GM23338 (cell line): ENCODE measurements around the gene SCN1B. TPM values are rescaled to one million over a fixed set of nuclear protein-coding genes. Genes with fewer than 3 reads are reported as not detected.

Experiments used
- ATAC-seq: fragments of 200-7000 bp; cut with Tn5 transposase; 3 replicates; pipeline ENCODE4 v1.9.1; 2020
- DNase-seq: peaks from one replicate; pipeline ENCODE4 v3.0.0-alpha.2; 2015; ENCODE audit warnings: low spot score
- H2AFZ ChIP-seq: fragments of 200-600 bp; sonication (generic); 2 replicates; pipeline ENCODE4 v1.8.0; 2016; ENCODE audit warnings: antibody characterized with exemption, mild to moderate bottlenecking, moderate library complexity
- H3F3A ChIP-seq: fragments of 200-600 bp; sonication (generic); replicated peaks from 2 replicates; pipeline ENCODE4 v1.8.0; 2017; ENCODE audit warnings: antibody characterized with exemption, mixed run types, low read depth
- H3K27ac ChIP-seq: fragments of 200-600 bp; sonication (generic); 2 replicates; pipeline ENCODE4 v1.6.1; 2016; ENCODE audit warnings: low read depth
- H3K27me3 ChIP-seq: fragments of 200-600 bp; sonication (generic); 2 replicates; pipeline ENCODE4 v1.8.0; 2016; ENCODE audit warnings: mild to moderate bottlenecking, mixed run types, moderate library complexity; ENCODE audit not compliant: insufficient read depth
- H3K36me3 ChIP-seq: fragments of 200-600 bp; sonication (generic); 2 replicates; pipeline ENCODE4 v1.8.0; 2016; ENCODE audit warnings: mild to moderate bottlenecking; ENCODE audit not compliant: insufficient read depth
- H3K4me1 ChIP-seq: fragments of 200-600 bp; sonication (generic); 2 replicates; pipeline ENCODE4 v1.8.0; 2016; ENCODE audit warnings: mild to moderate bottlenecking, moderate library complexity; ENCODE audit not compliant: insufficient read depth
- H3K4me2 ChIP-seq: fragments of 200-600 bp; sonication (generic); 2 replicates; pipeline ENCODE4 v1.7.1; 2017; ENCODE audit warnings: mixed run types
- H3K4me3 ChIP-seq: fragments of 200-600 bp; sonication (generic); 2 replicates; pipeline ENCODE4 v1.6.1; 2016; ENCODE audit warnings: mixed run types
- H3K79me2 ChIP-seq: fragments of 200-600 bp; sonication (generic); replicated peaks from 2 replicates; pipeline ENCODE4 v1.8.0; 2017; ENCODE audit warnings: mild to moderate bottlenecking; ENCODE audit not compliant: insufficient read depth
- H3K9me2 ChIP-seq: fragments of 200-600 bp; sonication (generic); 2 replicates; pipeline ENCODE4 v1.8.0; 2017; ENCODE audit not compliant: insufficient read depth
- H4K20me1 ChIP-seq: fragments of 200-600 bp; sonication (generic); replicated peaks from 2 replicates; pipeline ENCODE4 v1.8.0; 2017; ENCODE audit warnings: mild to moderate bottlenecking; ENCODE audit not compliant: insufficient read depth
- H3K27ac Mint-ChIP-seq: 2 replicates; pipeline ENCODE4 v1.8.0; 2020; ENCODE audit warnings: inconsistent platforms, mild to moderate bottlenecking, moderate library complexity, mixed read lengths
- H3K27me3 Mint-ChIP-seq: 3 replicates; pipeline ENCODE4 v1.8.0; 2022; ENCODE audit warnings: low read depth, mild to moderate bottlenecking, moderate library complexity, mixed read lengths, inconsistent platforms; ENCODE audit not compliant: insufficient read depth, poor library complexity
- H3K36me3 Mint-ChIP-seq: 3 replicates; pipeline ENCODE4 v1.8.0; 2021; ENCODE audit warnings: low read depth, mild to moderate bottlenecking, inconsistent platforms, moderate library complexity, mixed read lengths
- H3K4me1 Mint-ChIP-seq: 3 replicates; pipeline ENCODE4 v1.8.0; 2020; ENCODE audit warnings: mild to moderate bottlenecking, inconsistent platforms, mixed read lengths
- H3K4me3 Mint-ChIP-seq: 3 replicates; pipeline ENCODE4 v1.8.0; 2021; ENCODE audit warnings: moderate library complexity, mild to moderate bottlenecking, inconsistent platforms, mixed read lengths
- H3K9me3 Mint-ChIP-seq: 3 replicates; pipeline ENCODE4 v1.8.0; 2020; ENCODE audit warnings: moderate library complexity, mild to moderate bottlenecking, inconsistent platforms, mixed read lengths
- CTCF ChIP-seq, 2 experiments: fragments of 200-600 bp in 1 of 2; sonication (generic) in 1 of 2; conservative IDR thresholded peaks; 2 replicates each; pipeline versions ENCODE4 v1.5.1 to v1.6.1; 2016 to 2017; ENCODE audit warnings: antibody characterized with exemption in 2 of 2, low read depth in 2 of 2, mild to moderate bottlenecking in 2 of 2, moderate library complexity in 1 of 2
- ETS1 ChIP-seq: IDR thresholded peaks from 2 replicates; pipeline ENCODE4 v1.6.1; 2016; ENCODE audit warnings: antibody characterized with exemption
- EZH2phosphoT487 ChIP-seq: fragments of 200-600 bp; sonication (generic); IDR thresholded peaks from one replicate; pipeline ENCODE4 v1.8.1; 2018; ENCODE audit warnings: antibody characterized with exemption; ENCODE audit not compliant: unreplicated experiment
- JUNB ChIP-seq: IDR thresholded peaks from one replicate; pipeline ENCODE4 v1.6.1; 2016; ENCODE audit warnings: antibody characterized with exemption; ENCODE audit not compliant: unreplicated experiment
- NANOG ChIP-seq: IDR thresholded peaks from 2 replicates; pipeline ENCODE4 v1.6.1; 2016; ENCODE audit warnings: antibody characterized with exemption, borderline replicate concordance
- POLR2AphosphoS5 ChIP-seq: IDR thresholded peaks from 2 replicates; pipeline ENCODE4 v1.6.1; 2016; ENCODE audit warnings: antibody characterized with exemption, low read depth
- REST ChIP-seq: IDR thresholded peaks from one replicate; pipeline ENCODE4 v1.6.1; 2018; ENCODE audit warnings: antibody characterized with exemption; ENCODE audit not compliant: unreplicated experiment
- STAT1 ChIP-seq: IDR thresholded peaks from one replicate; pipeline ENCODE4 v1.6.1; 2016; ENCODE audit warnings: antibody characterized with exemption; ENCODE audit not compliant: unreplicated experiment
- ZNF114 ChIP-seq: fragments of 250-450 bp; sonication (Bioruptor Pico); IDR thresholded peaks from 2 replicates; pipeline ENCODE4 v1.5.0; 2020; ENCODE audit warnings: mild to moderate bottlenecking, moderate library complexity
- ZNF331 ChIP-seq: fragments of 250-450 bp; sonication (Bioruptor Pico); IDR thresholded peaks from 2 replicates; pipeline ENCODE4 v1.5.0; 2020; ENCODE audit warnings: low read depth, mild to moderate bottlenecking, moderate library complexity
- polyA plus RNA-seq: library from polyadenylated mRNA; unstranded; fragments of >200 nt; fragmentation: Nextera tagmentation; extraction: Ambion mirVana; gene quantifications from 2 replicates; pipeline ENCODE4 v1.2.1, GENCODE V29; 2016
- total RNA-seq: library from RNA; depleted of rRNA; stranded (reverse); fragments of >200 nt; shearing (Covaris generic); gene quantifications from 2 replicates; pipeline ENCODE4 v1.2.3, GENCODE V29; 2014

Gene SCN1B
- total and polyA plus RNA-seq, 2 experiments from 2014 or later = 1.7 to 4.8 TPM

- TF ChIP-seq NANOG (no peak), CTCF (conservative IDR thresholded peaks at IDR 0.05; ENCODE audit: low read depth in 2 of 2) (no peak), ZNF331 (CRISPR knock-in tag) (no peak), STAT1 (no peak), ZNF114 (CRISPR knock-in tag) (no peak), JUNB (no peak), ETS1 (no peak), EZH2phosphoT487 (no peak), POLR2AphosphoS5 (no peak), REST (no peak)
Observed at GRCh38 chr19:35033067-35034004, 3.1 kb downstream of the SCN1B start (continued).

- Mint-ChIP-seq H3K27me3 (peaks cover 34% of the 10 kb centered on the region), H3K4me3 (no peak overlapping the region)
Observed at GRCh38 chr19:35034005-35034502, 3.8 kb downstream of the SCN1B start.

More at GRCh38 chr19:35034005-35034502, 3.8 kb downstream of the SCN1B start:
- H3K27ac ChIP-seq = no peak overlapping the region
- no peak overlapping the region for H2AFZ ChIP-seq
- no peaks in the 10 kb centered on the region for H3K36me3 ChIP-seq
- peaks cover 11% of the 10 kb centered on the region for H3K4me1 ChIP-seq
- H4K20me1 ChIP-seq = no peaks in the 10 kb centered on the region; the same call in 1 of the 2 replicates
- no peaks in the 10 kb centered on the region for H3K79me2 ChIP-seq
- H3F3A ChIP-seq = peaks cover 22% of the 10 kb centered on the region
- H3K4me1 Mint-ChIP-seq = peaks cover 8% of the 10 kb centered on the region
- no peak overlapping the region for H3K4me2 ChIP-seq
- ATAC-seq = no peak
- H3K27me3 ChIP-seq = peaks cover 34% of the 10 kb centered on the region
- no peak for TF ChIP-seq ZNF331 (CRISPR knock-in tag)
- no peak for TF ChIP-seq REST
- H3K36me3 Mint-ChIP-seq = no peaks in the 10 kb centered on the region; the same call in 2 of the 3 replicates
- no peak overlapping the region for H3K4me3 ChIP-seq
- H3K27ac Mint-ChIP-seq = no peak overlapping the region
- DNase-seq = no peak
- peaks cover 7% of the 10 kb centered on the region; the same call in 2 of the 3 replicates for H3K9me3 Mint-ChIP-seq
- no peaks in the 10 kb centered on the region for H3K9me2 ChIP-seq
